Left lung (tissue), 10 donors: ENCODE data around the gene PRM3. TPM values are rescaled to one million over a fixed set of nuclear protein-coding genes. Genes with fewer than 3 reads are reported as not detected.

Source experiments
- ATAC-seq: fragments of 200-7000 bp; cut with Tn5 transposase; one replicate; pipeline ENCODE4 v1.9.1; 2020; ENCODE audit warnings: moderate library complexity
- DNase-seq, 4 donors: peaks; one replicate each; pipeline ENCODE4 v3.0.0-alpha.2; 2013 to 2020
- H3K27ac ChIP-seq, 2 donors: fragments of 200-600 bp; sonication (generic) in 1 of 2; one replicate each; pipeline versions ENCODE4 v1.5.0 to v1.8.0; 2020 to 2021
- H3K27me3 ChIP-seq, 2 donors: fragments of 200-600 bp; sonication (generic) in 1 of 2; one replicate each; pipeline versions ENCODE4 v1.5.0 to v1.8.0; 2020 to 2021
- H3K36me3 ChIP-seq, 2 donors: fragments of 200-600 bp; sonication (generic) in 1 of 2; one replicate each; pipeline versions ENCODE4 v1.5.0 to v1.8.0; 2020 to 2021
- H3K4me1 ChIP-seq, 2 donors: fragments of 200-600 bp; one replicate each; pipeline ENCODE4 v1.8.0; 2021
- H3K4me3 ChIP-seq, 2 donors: fragments of 200-600 bp; sonication (generic) in 1 of 2; one replicate each; pipeline versions ENCODE4 v1.5.0 to v1.8.0; 2020 to 2021; ENCODE audit warnings: mild to moderate bottlenecking in 1 of 2
- H3K9me3 ChIP-seq, 2 donors: fragments of 200-600 bp; sonication (generic) in 1 of 2; one replicate each; pipeline versions ENCODE4 v1.5.0 to v1.8.0; 2020 to 2021
- CTCF ChIP-seq, 2 donors: fragments of 200-600 bp; sonication (generic) in 1 of 2; IDR thresholded peaks; one replicate each; pipeline versions ENCODE4 v1.5.0 to v1.8.0; 2021; ENCODE audit warnings: antibody characterized with exemption in 2 of 2
- intact Hi-C, 2 donors: fragments of 100-400 bp; cut with DNase I; formaldehyde crosslinking; loops; one replicate each; pipeline versions ENCODE4 v1.11.2 to v1.14.2; 2022
- polyA plus RNA-seq, 6 donors: library from polyadenylated mRNA; unstranded; fragments of 120-200 nt; gene quantifications; one replicate each; pipeline ENCODE4 v1.2.1, GENCODE V29; 2013; ENCODE audit not compliant: insufficient read length in 6 of 6
- total RNA-seq, 2 donors: library from RNA; stranded (reverse); fragmentation: NEBNext Ultra II Directional; extraction: Animal tissue kit (Norgen Biotek cat#: 25700); gene quantifications; one replicate each; pipeline ENCODE4 v1.2.1, GENCODE V29; 2021
- donor health status: DM: no; HTN: yes; CAD: no.
- donor health status: DM: no; HTN: no; CAD: no.

Gene PRM3
- total and polyA plus RNA-seq, 8 donors, result not detected

DNA sequence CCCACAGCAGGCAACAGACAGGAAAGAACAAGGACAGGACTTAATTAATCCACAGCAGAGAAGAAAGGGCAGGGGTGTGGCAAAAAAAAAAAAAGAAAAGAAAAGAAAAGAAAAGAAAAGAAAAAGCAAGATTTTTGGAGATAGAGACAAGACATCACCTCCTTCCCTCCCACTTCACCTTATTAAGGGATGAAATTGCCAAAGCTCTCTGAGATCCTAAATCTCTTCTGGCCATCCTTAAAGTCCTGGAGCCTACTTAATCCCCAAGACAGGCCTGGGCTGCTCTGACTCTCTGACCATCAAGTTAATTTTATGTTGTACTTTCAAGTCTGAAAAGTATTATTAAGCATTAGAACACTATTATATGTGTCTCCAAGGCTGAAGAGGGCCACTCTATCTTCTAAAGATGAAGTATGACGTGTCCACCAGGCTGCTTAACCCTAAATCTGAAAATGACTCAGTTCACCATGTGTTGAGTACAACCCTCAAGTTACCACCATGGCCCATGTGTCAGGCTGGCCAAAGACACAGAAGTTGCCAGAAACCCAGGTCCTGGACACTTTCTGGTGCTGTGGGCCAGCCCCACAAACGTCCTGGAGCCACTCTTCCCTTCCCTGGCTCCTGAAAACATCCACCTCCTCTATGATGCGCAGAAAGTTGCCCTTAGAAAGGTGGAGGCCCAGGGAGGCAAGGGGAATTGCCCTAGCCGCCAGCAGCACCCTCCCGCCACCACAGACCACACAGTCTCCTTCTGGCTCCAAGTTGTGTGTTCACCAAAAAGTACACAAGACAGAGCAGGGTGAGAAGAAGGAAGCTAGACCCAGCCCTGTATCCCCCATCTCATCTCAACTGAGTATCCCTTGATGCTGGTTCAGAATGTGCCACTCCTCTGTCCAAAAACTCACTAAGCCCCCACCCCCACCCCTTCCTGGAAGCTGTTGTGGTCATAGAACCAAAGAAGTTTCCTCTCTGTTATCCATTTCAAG is 20.1 kb downstream of the PRM3 start:
- ATAC-seq, result no peak
- peaks cover 16 to 46% of the 10 kb centered on the region in 2 donors for H3K4me1 ChIP-seq
- no peak for DNase-seq
- peak overlapping the region; percentile 41 to 96 for H3K27ac ChIP-seq
- intact Hi-C loops, result loop anchor here in 1 of 2 donors (10.0 kb wide), 1 partner anchor 139 kb away; no protein-coding TSS in a partner anchor
- H3K9me3 ChIP-seq, result no peaks in the 10 kb centered on the region
- H3K27me3 ChIP-seq, result peaks cover 0 to 7% of the 10 kb centered on the region in 2 donors
- H3K36me3 ChIP-seq, result peaks cover 0 to 31% of the 10 kb centered on the region in 2 donors
- no peak for TF ChIP-seq CTCF (IDR thresholded peaks at IDR 0.05)
- peak overlapping the region; percentile 74 to 92 for H3K4me3 ChIP-seq

DNA sequence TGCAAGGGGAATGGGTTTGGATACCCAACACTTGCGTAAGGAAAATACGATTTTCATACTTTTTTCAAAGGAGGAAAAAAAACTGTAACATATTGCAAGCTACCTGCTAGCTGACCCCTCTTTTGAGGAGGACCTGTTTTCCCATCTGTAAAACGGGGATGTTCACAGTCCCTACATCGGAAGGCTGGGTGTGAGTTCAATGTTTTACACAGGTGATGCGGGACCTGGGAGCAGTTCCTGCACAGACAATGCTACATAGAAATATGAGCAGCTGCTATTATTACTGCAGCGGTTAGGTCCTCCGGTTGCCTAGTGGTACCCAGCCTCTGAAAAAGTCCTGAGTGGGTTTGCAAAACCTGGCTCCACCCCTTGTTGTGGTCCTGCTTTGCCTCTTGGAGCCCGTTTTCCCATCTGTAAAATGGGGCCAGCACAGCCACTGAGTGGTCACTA is 20.9 kb downstream of the PRM3 start:
- Histone ChIP-seq H3K36me3 (peaks cover 0 to 31% of the 10 kb centered on the region in 2 donors), H3K4me3 (peak overlapping the region in 1 of 2 donors; percentile 92), H3K27me3 (peaks cover 0 to 7% of the 10 kb centered on the region in 2 donors), H3K4me1 (peaks cover 16 to 41% of the 10 kb centered on the region in 2 donors), H3K9me3 (no peaks in the 10 kb centered on the region), H3K27ac (no peak overlapping the region)
- no peak for ATAC-seq
- TF ChIP-seq CTCF (IDR thresholded peaks at IDR 0.05), result no peak
- no peak for DNase-seq
- intact Hi-C loops, result loop anchor here in 1 of 2 donors (10.0 kb wide), 1 partner anchor 138 kb away; no protein-coding TSS in a partner anchor

- H3K9me3 ChIP-seq, result no peaks in the 10 kb centered on the region
- TF ChIP-seq CTCF (IDR thresholded peaks at IDR 0.05), result no peak
- peak in 1 of 4 donors; percentile 44 for DNase-seq
- intact Hi-C loops, result loop anchor here in 1 of 2 donors (10.0 kb wide), 1 partner anchor 137 kb away; no protein-coding TSS in a partner anchor
- peaks cover 0 to 7% of the 10 kb centered on the region in 2 donors for H3K27me3 ChIP-seq
- ATAC-seq, result no peak
- no peak overlapping the region for H3K27ac ChIP-seq
- H3K4me3 ChIP-seq, result peak overlapping the region in 1 of 2 donors; percentile 92
- H3K4me1 ChIP-seq, result peaks cover 12 to 34% of the 10 kb centered on the region in 2 donors
- H3K36me3 ChIP-seq, result peaks cover 0 to 31% of the 10 kb centered on the region in 2 donors
These were observed 21.6 kb downstream of the PRM3 start for GRCh38 chr16:11251525-11252481.

DNA sequence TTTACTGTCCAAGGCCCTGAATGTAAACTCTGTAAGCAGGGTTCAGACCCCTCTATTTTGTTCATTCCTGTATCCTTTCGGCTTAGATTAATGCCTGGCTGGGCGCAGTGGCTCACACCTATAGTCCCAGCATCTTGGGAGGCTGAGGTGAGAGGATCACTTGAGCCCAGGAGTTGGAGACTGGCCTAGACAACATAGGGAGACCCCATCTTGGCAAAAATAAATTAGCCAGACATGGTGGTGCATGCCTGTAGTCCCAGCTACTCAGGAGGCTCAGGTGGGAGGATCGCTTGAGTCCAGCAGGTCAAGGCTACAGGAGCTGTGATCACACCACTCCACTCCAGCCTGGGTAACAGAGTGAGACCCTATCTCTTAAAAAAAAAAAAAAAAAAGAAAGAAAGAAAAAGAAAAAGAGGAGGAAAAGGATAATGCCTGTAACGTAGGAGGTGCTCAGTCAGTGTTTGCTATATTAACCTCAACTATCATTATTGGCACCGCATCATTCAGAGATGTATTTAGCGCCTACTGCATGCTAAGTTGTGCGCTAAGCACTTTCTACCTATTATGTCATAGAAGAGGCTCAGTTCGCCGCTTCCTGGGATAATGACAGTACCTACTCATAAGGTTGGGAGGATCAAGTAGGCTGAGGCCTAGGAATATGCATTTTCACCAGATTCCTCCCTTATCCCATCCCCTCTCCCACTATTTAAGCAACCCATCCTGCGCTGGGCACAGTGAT is 22.5 kb downstream of the PRM3 start:
- Histone ChIP-seq H3K4me3 (no peak overlapping the region), H3K4me1 (peaks cover 11 to 32% of the 10 kb centered on the region in 2 donors), H3K27me3 (peaks cover 0 to 7% of the 10 kb centered on the region in 2 donors), H3K9me3 (no peaks in the 10 kb centered on the region), H3K36me3 (peaks cover 0 to 31% of the 10 kb centered on the region in 2 donors), H3K27ac (no peak overlapping the region)
- TF ChIP-seq CTCF (IDR thresholded peaks at IDR 0.05), result no peak
- intact Hi-C loops, result loop anchor here in 1 of 2 donors (10.0 kb wide), 1 partner anchor 136 kb away; no protein-coding TSS in a partner anchor
- DNase-seq, result no peak
- ATAC-seq, result no peak
